ENCODE results near the gene FXN. TPM values are rescaled to one million over a fixed set of nuclear protein-coding genes. Genes with fewer than 3 reads are reported as not detected.
"Not testable (repeated sequence)": the region's sequence is repeated elsewhere in the genome, so short reads cannot be mapped to it uniquely, and the experiment has no call there.

FXN gene
- total RNA-seq, 1 donor from 2014 or later = 43.4 TPM

- intact Hi-C loops (cut with micrococcal nuclease) = no loop called here
- DNase-seq = no peak
- peak overlapping the region; percentile 61 for H3K27ac ChIP-seq (replicated peaks)
Measured at GRCh38 chr9:69046723-69047122, 11.2 kb downstream of the FXN start.

GRCh38 chr9:69047371-69047770, 11.8 kb downstream of the FXN start:
- no peak overlapping the region for H3K4me3 ChIP-seq
- H3K4me1 ChIP-seq = peaks cover 42% of the 10 kb centered on the region
- no peaks in the 10 kb centered on the region for H3K9me3 ChIP-seq (replicated peaks)
- no peak for DNase-seq
- no peaks in the 10 kb centered on the region for H3K27me3 ChIP-seq (ENCODE audit: low read depth)
- no peak for TF ChIP-seq CTCF (IDR thresholded peaks at IDR 0.05; ENCODE audit: borderline replicate concordance)
- H3K27ac ChIP-seq (replicated peaks) = peak overlapping the region; percentile 61
- peaks cover 33% of the 10 kb centered on the region for H3K36me3 ChIP-seq
- intact Hi-C loops (cut with micrococcal nuclease) = no loop called here

More at GRCh38 chr9:69046723-69047122, 11.2 kb downstream of the FXN start:
- Histone ChIP-seq H3K4me1 (peaks cover 42% of the 10 kb centered on the region), H3K9me3 (replicated peaks) (no peaks in the 10 kb centered on the region), H3K4me3 (no peak overlapping the region), H3K27me3 (ENCODE audit: low read depth) (no peaks in the 10 kb centered on the region), H3K36me3 (peaks cover 33% of the 10 kb centered on the region)
- no peak for TF ChIP-seq CTCF (IDR thresholded peaks at IDR 0.05; ENCODE audit: borderline replicate concordance)

- Histone ChIP-seq H3K27me3 (ENCODE audit: low read depth) (no peaks in the 10 kb centered on the region), H3K4me3 (no peak overlapping the region), H3K9me3 (replicated peaks) (no peaks in the 10 kb centered on the region), H3K36me3 (peaks cover 33% of the 10 kb centered on the region), H3K27ac (replicated peaks) (no peak overlapping the region), H3K4me1 (peaks cover 41% of the 10 kb centered on the region)
- TF ChIP-seq CTCF (IDR thresholded peaks at IDR 0.05; ENCODE audit: borderline replicate concordance) = no peak
- intact Hi-C loops (cut with micrococcal nuclease) = no loop called here
- no peak for DNase-seq
Measured at GRCh38 chr9:69049094-69049493, 13.5 kb downstream of the FXN start.

- intact Hi-C loops (cut with micrococcal nuclease); DNase-seq; H3K27me3 ChIP-seq (ENCODE audit: low read depth); H3K9me3 ChIP-seq (replicated peaks); H3K27ac ChIP-seq (replicated peaks); H3K4me3 ChIP-seq: not testable (repeated sequence)
- Histone ChIP-seq H3K36me3 (peaks cover 33% of the 10 kb centered on the region), H3K4me1 (peaks cover 31% of the 10 kb centered on the region)
Measured at GRCh38 chr9:69050936-69051335, 15.4 kb downstream of the FXN start.

GRCh38 chr9:69054989-69055388, 19.4 kb downstream of the FXN start:
- Histone ChIP-seq H3K4me1 (peaks cover 10% of the 10 kb centered on the region), H3K27me3 (ENCODE audit: low read depth) (no peaks in the 10 kb centered on the region), H3K36me3 (peaks cover 13% of the 10 kb centered on the region), H3K27ac (replicated peaks) (no peak overlapping the region), H3K9me3 (replicated peaks) (no peaks in the 10 kb centered on the region), H3K4me3 (no peak overlapping the region)
- no peak for TF ChIP-seq CTCF (IDR thresholded peaks at IDR 0.05; ENCODE audit: borderline replicate concordance)
- DNase-seq = no peak
- intact Hi-C loops (cut with micrococcal nuclease) = loop anchor here (5.0 kb wide), 1 partner anchor 137 kb away; no protein-coding TSS in a partner anchor

GRCh38 chr9:69056191-69056815, 20.8 kb downstream of the FXN start:
- Histone ChIP-seq H3K9me3 (replicated peaks) (no peaks in the 10 kb centered on the region), H3K4me1 (peaks cover 14% of the 10 kb centered on the region), H3K27me3 (ENCODE audit: low read depth) (no peaks in the 10 kb centered on the region), H3K36me3 (peaks cover 9% of the 10 kb centered on the region), H3K27ac (replicated peaks) (no peak overlapping the region), H3K4me3 (no peak overlapping the region)
- intact Hi-C loops (cut with micrococcal nuclease) = loop anchor here (5.0 kb wide), 1 partner anchor 136 kb away; no protein-coding TSS in a partner anchor
- TF ChIP-seq CTCF (IDR thresholded peaks at IDR 0.05; ENCODE audit: borderline replicate concordance) = no peak
- DNase-seq = no peak
